ENCODE results near the gene RICTOR.

- TF ChIP-seq CTCF (IDR thresholded peaks at IDR 0.05) (no peak), EP300 (IDR thresholded peaks at IDR 0.05) (no peak), POLR2A (IDR thresholded peaks at IDR 0.05) (no peak)
Measured at GRCh38 chr5:39080168-39080567, 6.0 kb upstream of the RICTOR start.
